Activated CD4-positive, alpha-beta T cell treated with anti-CD3 and anti-CD28 coated beads, Interleukin-2, amount 50 U/mL, for 16 hours (primary cell): ENCODE data around the gene LGI4.
A peak's percentile ranks its signal among the peaks of the same experiment; 100 is the strongest.
"Not testable (repeated sequence)": the region's sequence is repeated elsewhere in the genome, so short reads cannot be mapped to it uniquely, and the experiment has no call there.

Experiments
- DNase-seq: peaks from one replicate; pipeline ENCODE4 v3.0.0-alpha.2; 2020

LGI4 gene

DNA sequence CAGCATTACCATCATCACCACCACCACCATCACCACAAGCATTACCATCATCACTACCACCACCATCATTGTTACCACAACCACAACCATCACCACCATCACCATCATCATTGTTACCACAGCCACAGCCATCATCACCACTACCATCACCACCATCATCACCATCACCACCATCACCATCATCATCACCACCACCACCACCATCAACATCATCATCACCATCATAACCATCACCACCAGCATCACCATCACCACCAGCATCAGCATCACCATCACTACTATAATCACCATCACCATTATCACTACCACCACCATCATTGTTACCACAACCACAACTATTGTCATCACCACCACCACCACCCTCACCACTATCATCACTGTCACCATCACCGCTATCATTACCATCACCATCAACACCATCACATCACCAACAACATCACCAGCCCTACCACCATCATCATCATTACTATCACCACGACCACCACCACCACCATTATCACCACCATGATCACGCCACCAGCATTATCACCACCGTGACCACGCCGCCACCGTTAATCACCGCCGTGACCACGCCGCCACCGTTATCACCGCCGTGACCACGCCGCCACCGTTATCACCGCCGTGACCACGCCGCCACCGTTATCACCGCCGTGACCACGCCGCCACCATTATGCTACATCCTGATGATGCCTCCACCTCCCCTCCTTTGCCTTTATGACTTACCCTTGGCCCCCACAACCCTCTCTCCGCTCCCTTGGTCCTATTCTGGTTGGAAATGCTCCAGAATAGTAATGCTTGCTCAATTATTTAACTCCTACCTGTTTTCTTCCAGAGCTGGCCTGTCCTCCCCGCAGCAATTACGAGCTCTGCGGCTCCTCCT is 29.2 kb downstream of the LGI4 start:
- no peak for DNase-seq

DNA sequence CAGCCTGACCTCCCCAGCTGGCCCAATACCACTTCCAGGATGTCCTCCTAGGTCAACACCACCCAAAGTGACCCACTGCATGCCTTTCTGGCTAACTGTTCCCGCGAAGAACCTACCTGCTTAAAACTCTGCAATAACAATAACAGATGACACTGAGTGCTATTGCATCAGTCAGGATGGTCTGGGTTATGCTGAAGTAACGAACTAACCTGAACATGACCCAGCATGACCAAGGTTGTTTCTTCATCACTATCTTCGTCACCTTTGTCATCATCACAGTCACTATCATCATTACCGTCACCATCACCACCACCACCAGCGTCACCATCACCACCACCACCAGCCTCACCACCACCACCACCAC is 29.8 kb downstream of the LGI4 start:
- DNase-seq, result no peak

DNA sequence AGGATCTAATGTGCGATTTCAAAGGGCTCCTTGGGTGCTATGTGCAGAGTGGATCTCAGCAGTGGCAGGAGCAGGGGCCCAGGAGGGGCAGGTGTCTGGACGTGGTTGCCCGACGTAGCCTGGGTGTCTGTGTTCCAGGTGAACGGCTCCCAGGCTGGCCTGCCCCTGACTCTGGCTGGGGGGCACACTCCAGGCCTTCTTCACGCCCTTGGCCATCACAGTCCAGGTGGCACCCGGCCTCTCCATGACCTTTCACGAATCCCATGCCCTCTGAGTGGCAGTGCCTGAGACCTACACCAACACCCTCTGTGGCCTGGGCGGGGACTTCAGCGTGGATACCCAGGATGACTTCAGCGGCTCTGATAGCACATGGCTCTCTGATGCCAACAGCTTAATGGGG is 30.5 kb downstream of the LGI4 start:
- no peak for DNase-seq

DNA sequence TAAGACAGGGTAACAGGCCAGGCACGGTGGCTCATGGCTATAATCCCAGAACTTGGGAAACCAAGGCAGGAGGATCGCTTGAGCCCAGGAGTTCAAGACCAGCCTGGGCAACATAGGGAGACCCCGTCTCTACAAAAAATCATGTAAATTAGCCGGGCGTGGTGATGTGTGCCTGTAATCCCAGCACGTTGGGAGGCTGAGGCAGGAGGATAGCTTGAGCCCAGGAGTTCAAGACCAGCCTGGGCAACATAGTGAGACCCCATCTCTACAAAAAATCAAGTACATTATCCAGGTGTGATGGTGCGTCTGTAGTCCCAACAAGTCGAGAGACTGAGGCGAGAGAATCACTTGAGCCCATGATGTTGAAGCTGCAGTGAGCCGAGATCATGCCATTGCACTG is 31.2 kb downstream of the LGI4 start:
- not testable (repeated sequence) for DNase-seq

DNA sequence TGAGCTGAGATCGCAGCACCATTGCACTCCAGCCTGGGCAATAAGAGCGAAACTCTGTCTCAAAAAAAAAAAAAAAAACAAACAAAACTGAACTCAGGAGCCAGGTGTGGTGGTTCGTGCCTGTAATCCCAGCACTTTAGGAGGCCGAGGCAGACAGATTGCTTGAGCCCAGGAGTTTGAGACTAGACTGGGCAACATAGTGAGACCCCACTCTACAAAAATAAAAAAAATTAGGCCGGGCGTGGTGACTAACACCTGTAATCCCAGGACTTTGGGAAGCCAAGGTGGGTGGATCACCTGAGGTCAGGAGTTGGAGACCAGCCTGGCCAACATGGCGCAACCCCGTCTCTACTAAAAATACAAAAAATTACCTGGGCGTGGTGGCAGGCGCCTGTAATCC is 32.9 kb downstream of the LGI4 start:
- DNase-seq, result not testable (repeated sequence)

DNA sequence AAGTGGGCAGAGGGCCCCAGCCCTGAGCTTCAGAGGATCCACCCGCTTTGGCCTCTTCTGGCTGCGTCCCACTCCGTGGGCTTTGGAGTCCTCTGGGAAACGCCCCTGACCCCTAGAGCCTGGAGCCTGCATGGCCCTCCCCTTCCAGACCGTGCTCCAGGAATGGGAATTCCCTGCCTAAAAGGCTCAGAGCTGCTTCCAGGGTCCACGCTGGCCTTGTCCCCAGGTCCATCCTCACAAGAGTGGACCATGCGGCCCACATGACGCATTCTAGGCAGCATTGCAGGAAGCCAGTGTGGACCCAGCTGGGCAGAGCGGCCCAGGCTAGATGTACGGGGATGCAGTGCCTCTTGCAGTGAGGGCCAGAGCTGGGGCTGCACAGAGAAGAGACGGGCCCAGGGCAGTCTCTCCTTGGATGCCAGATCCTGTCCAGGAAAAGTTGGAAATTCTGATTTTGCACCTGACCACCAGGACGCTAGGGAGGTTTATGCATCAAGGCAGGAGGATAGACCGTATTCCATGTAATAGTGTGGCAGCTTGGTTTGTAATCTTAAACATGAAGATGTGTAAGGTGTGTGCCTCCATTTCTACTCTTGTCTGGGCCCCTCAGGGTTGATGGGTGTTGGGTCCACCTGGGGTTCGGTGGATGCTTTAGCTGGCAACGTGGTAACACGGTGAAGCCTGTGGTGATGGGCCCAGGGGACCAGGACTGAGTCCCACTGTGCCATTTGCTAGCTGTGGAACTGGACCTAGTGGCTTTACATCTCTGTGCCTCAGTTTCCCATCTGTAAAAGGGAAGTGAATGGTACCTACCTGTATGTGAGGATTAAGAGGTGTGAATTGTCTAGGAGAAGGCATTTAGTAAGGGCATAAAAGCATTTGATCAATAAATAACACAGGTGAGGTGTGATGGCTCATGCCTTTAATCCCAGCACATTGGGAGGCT is 34.0 kb downstream of the LGI4 start:
- DNase-seq, result no peak

DNA sequence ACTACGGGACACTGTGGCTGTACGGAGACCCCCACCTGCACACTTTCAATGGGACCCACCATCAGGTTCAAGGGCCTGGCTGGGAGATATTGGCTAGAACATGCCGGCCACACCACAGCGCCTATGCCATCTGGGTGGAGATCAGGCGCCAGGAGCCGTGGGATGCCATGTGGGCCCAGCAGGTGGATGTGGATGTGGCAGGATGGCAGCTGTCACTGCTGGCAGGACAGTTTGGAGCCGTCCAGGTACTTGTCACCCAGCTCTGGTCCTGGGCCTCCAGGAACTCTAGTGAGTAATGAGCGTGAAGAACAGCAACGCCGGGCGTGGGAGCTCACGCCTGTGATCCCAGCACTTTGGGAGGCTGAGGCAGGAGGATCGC is 35.0 kb downstream of the LGI4 start:
- no peak for DNase-seq

DNA sequence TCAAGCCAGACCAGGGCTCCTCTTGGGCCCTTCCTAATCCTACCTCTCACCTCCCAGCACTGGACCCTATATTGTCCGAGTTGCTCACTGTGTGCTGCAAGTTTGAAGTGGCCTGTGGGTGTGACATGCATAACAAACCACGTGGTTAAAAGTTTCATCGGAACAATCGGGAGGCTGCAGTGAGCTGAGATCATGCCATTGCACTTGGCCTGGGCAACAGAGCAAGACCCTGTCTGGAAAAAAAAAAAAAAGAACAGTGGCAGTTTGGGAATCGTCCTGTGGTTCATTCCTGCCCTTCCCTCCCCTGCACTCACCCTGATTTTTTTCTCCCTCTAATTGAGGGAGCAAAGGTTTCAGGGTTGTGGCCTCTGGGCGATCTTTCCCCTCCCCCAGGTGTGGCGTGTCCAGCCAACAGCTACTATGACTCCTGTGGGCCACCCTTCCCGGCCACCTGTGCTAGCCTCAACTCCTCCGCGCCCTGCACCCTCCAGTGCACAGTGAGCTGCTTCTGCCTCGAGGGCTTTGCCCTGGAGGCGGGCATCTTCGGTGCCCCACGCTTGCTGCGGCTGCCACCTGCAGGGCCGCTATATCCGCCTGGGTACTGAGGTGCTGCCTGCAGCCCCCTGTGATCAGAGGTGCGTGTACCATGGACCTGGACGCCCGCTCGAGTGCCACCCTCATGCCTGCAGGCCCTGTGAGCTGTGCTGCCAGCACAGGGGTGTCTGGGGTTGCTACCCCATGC is 35.5 kb downstream of the LGI4 start:
- no peak for DNase-seq

DNA sequence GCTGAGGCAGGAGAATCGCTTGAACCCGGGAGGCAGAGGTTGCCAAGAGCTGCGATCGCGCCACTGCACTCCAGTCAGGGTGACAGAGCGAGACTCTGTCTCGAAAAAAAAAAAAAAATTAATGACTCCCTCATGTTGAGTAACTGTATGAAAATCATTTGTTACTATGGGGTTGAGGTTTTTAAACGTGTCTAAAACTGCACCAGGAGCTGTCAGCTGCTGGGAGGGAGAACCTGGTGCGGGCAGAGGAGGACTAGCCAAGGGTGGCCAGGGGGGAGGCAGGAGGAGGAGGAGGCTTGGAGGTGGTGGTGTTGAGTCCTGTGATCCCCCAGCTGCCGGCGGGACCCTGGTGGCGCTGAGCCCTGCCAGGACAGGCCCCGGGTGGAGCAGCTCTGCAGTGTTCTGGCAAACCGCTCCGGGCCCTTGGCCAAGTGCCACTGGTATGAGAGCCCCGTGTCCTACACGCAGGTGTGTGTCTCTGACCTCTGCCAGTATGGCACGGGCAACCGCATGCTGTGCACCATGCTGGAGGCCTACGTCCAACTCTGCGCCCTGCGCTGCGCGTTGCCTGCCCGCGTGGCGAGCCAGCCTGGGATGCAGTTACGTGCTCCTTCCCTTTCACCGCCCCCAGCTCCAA is 36.3 kb downstream of the LGI4 start:
- no peak for DNase-seq

DNA sequence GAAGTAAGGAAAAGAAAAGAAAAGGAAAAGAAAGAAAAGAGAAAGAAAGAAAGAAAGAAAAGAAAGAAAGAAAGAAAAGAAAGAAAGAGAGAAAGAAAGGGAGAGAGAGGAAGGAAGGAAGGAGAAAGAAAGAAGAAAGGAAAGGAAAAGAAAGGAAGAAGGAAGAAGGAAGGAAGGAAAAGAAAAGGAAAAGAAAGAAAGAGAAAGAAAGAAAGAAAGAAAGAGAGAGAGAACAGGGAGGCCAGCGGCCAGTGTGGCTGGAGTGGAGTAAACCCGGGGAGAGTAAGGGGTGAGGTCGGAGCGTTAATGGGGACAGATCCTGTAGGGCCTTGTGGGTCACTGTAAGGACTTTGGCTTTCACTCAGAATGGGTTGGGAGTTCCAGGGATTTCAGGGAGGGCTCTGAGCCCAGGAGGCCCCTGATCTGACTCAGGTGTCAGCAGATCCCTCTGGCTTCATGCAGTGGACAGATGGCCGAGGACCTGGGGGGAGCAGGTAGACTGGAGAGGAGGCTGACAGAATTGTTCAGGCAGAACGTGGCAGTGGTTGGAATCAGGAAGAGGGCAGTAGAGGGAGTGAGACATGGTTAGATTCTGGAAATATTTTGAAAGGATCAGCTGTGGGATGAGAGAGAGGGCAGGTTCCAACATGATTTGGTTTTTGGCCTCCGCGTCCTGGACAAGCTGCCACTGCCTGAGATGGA is 39.0 kb downstream of the LGI4 start:
- DNase-seq, result no peak

DNA sequence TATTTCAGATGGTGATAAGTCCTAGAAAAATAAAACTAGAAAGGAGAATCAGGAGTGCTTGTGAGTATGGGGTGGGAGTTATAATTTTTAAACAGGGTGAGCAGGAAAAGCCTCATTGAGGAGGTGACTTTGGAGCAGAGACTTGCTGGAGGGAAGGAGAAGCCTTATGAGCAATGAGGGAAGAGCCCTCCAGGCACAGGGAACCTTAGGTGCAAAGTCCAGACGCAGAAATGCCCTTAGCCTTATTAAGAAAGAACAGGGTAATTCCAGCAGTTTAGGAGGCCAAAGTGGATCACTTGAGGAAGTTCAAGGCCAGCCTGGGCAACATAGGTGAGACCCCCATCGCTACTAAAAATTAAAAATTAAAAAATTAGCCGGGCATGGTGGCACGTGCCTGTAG is 40.2 kb downstream of the LGI4 start:
- DNase-seq, result no peak

DNA sequence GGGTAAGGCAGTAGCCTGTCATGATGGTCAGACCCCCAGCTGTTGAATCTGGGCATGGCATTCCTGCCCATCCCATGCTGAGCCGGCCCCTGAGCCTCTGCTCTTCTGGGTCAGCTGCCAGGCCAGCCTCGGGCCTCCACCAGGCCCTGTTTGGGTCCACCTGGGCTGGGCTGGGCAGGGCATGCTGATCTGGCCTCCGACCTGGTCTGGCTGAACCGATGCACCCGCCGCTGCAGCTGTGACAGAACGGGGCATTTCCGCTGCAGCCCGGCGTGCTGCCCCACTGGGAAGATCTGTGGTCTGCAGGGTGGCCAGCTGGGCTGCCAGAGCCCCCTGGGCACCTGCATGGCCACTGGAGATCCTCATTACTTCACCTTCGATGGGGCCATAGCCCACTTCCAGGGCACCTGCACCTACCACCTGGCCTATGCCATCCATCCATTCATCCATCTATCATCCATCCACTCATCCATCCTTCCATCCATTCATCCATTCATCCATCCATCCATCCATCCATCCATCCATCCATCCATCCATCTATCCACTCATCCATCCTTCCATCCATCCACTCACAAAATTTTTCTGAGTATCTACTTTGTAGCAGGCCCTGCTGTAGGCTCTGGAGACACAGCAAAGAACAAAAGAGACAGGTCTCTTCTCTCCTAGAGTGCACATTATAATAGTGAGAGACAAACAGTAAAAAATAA is 40.8 kb downstream of the LGI4 start:
- DNase-seq, result no peak

DNA sequence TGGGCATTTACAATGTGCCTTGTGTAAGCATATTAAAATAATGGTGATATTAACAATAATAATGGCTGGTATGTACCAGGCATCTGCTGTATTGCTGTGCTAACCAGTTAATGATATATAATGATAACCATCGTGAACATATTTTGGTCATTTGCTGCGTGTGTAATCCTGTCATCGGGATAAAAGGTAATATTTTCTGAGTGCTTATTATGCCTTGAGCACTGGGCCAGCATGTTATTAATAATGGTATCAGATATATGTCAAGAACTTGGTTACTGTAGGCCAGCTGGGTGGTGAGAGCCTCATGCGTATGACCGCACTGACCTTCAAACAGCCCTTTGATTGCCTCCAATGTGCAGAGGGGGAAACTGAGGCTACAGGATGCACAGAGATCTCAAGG is 41.4 kb downstream of the LGI4 start:
- no peak for DNase-seq

DNA sequence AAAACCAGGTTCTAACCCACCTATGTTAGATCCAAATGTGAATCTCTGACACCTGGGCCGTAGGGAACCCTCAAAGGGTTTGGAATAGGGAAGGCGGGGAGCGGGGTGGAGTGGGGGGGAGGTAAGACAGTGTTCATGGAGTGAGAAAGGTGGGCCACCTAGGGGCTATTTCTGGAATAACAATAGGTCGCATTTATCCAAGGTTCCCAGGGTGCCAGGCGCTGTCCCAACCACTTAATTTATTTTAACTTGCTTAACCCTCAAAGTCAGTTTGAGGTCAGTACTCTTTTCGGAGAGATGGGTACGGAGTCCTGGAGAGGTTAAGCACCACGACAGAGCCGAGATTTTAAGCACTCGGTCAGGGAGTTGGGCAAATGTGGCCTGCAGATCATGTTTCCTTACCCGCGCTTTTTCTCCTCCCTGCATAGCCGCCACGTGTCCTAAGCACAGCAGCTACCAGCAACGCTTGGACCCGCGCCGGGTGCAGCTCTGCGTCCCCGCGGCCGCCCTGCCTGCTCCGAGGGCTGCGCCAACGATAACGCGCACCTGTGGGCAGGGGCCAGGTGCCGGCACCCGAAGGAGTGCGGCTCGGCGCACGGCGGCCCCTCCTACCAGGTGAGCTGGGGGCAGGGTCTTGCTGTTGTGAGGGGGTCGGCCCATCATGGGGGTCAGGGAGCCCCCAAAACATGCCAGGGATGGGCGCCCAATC is 44.2 kb downstream of the LGI4 start:
- peak; percentile 53 for DNase-seq

DNA sequence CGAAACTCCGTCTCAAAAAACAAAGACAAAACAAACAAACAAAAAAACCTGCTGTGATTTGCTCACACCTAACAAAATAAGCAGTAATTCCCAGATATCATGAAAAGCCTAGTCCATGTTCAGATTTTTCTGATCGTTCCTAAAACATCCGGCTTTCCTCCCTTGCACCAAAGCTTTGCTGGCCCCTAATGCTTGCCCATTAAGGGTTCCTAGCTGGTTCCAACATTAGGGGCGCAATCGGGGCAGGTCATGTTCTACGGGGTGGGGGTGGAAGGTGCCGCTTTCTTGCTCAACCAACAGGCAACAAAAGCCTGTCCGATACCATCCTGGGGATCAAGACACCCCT is 44.7 kb downstream of the LGI4 start:
- no peak for DNase-seq

DNA sequence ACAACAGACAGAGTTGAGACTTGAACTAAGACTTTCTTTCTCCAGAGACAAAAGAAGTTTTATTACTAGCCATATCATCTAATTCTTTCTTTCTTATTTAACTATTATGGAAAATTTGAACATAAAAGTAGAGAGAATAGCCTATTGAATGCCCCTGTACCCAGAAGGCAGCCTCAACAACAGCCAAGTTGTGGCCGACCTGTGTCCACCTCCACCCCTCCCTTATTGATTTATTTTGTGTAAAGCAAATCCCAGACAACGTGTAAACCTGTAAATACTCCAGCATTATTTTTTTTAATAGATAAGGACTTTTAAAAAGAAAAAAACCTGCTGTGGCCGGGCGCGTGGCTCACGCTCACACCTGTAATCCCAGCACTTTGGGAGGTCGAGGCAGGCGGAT is 45.3 kb downstream of the LGI4 start:
- DNase-seq, result no peak

DNA sequence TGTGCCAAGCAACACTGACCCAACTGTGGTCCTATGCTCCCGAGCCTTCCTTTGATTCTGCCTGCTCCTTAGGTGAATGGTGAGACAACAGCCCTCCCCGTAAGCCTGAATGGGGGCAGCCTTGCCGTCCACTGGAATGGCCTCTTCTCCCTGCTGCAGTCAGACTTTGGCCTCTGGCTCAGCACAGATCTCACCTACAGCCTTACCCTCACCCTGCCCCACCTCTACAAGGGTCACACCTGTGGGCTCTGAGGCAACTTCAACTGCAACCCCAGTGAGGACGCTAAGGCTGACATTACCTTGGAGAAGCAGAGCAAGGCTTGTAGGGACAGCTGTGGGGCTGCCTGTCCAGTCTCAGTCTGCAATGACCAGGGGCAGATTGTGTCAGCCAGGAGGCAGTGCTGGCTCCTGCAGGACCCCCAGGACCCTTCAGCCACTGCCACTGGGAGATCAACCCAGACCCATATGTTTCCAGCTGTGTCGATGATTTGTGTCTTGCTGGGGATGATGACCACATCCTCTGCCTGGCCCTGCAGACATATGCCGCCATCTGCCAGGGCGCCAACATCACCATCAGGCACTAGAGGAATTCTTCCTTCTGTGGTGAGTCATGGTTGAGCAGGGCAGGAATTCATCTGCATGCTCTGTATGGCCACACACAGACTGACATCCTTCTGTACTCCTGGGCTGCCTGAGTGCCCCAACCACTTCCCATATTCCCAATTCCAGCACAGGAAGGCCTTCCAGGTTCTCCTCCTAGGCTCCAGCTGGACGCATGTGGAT is 46.5 kb downstream of the LGI4 start:
- DNase-seq, result no peak

DNA sequence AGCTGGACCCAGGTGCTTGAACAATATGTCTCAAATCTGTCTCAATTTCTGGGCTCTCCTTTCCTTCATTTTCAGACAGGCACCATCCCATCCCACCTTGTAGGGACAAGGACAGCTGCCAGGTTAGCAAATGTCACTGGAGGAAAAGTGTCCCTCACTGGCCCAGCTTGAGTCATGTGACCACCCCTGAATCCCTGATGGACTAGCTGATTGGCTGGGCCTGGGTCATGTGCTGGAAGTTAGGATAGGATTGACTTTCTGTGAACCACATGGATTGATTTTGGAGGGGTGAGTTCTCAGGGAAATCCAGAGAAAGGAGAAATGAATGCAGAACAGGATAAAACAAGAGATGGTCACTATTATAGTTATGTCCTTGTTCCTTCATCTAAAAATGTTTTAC is 47.5 kb downstream of the LGI4 start:
- DNase-seq, result no peak

DNA sequence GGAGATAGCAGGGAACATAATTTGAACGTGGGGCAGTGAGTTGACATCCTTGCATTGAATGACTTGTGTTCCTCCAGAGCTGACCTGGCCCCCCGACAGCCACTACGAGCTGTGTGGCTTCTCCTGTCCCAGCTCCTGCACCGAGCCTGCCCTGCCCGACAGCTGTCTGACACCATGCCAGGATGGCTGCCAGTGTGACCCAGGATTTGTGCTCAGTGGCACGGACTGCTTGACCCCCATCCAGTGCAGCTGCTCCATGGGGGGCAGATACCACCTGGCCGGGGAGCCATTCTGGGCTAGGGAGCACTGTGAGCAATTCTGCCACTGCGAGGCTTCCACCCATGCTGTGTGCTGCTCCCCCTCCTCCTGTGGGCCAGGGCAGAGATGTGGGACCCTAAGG is 48.4 kb downstream of the LGI4 start:
- DNase-seq, result no peak

DNA sequence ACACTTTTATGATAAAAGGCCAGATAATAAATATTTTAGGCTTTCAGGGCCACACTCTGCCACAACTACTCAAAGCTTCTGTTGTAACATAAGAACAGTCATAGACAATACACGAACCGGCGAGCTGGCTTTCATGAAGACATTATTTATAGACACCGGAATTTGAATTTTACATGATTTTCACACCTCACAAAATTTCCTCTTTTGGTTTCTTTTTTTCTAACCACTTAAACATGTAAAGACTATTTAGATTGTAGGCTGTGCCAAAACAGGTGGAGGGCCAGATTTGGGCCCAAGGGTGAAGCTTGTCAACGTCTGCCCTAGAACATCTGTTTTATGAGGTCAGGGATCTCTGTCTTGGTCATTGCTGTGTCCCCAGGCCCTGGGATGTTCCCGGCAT is 48.9 kb downstream of the LGI4 start:
- DNase-seq, result no peak

DNA sequence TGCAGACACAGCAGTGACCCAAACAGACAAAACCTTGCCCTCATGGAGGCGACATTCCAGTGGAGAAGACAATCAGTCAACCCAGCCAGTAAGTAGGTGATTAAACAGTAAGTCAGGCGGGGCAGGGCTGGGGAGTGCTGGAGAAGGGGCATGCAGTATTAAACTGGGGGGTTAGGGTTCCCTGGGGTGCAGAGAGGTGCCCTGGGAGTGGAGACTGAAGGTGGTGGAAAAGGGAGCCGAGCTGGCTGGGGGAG is 50.4 kb downstream of the LGI4 start:
- DNase-seq, result no peak
